GM12892 (cell line): ENCODE data around the gene HOOK2.

Experiments used
- DNase-seq: peaks from one replicate; pipeline ENCODE4 v3.0.0; 2011; ENCODE audit not compliant: insufficient read length
- FAIRE-seq: peaks from 2 replicates; lab custom pipeline; 2011; peaks lifted over from hg19 to GRCh38; lab: Jason Lieb, UNC
- POLR2A ChIP-seq: IDR thresholded peaks from 2 replicates; pipeline ENCODE4 v1.6.1; 2011; ENCODE audit warnings: low read depth, low read length, control low read depth
- POLR2AphosphoS5 ChIP-seq: IDR thresholded peaks from 2 replicates; pipeline ENCODE4 v1.6.1; 2011; ENCODE audit warnings: low read depth, low read length, control low read depth
- TAF1 ChIP-seq: IDR thresholded peaks from 2 replicates; pipeline ENCODE4 v1.6.1; 2011; ENCODE audit warnings: low read depth, mild to moderate bottlenecking, control low read depth, low read length, borderline replicate concordance

Gene HOOK2

DNA sequence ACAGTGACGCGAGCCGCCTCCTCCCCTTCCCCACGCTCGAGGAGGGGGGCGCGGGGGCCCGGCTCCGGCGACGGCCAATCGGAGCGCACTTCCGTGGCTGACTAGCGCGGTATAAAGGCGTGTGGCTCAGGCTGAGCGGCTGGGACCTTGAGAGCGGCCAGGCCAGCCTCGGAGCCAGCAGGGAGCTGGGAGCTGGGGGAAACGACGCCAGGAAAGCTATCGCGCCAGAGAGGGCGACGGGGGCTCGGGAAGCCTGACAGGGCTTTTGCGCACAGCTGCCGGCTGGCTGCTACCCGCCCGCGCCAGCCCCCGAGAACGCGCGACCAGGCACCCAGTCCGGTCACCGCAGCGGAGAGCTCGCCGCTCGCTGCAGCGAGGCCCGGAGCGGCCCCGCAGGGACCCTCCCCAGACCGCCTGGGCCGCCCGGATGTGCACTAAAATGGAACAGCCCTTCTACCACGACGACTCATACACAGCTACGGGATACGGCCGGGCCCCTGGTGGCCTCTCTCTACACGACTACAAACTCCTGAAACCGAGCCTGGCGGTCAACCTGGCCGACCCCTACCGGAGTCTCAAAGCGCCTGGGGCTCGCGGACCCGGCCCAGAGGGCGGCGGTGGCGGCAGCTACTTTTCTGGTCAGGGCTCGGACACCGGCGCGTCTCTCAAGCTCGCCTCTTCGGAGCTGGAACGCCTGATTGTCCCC, 16.1 kb upstream of the HOOK2 start, which contains the start of gene JUNB:
Gene JUNB (plus strand): TSS at position 142 of the 706 bp plus-strand sequence. CDS start 286 bp downstream, at position 428.
- FAIRE-seq (peak; percentile 89), DNase-seq (peak; percentile 82)
- TF ChIP-seq TAF1 (peak; percentile 98), POLR2A (peak; percentile 100), POLR2AphosphoS5 (peak; percentile 100)

GRCh38 chr19:12790628-12791344, 15.4 kb upstream of the HOOK2 start:
- FAIRE-seq (no peak), DNase-seq (no peak)
- TF ChIP-seq POLR2AphosphoS5, result no peak
- no peak for TF ChIP-seq POLR2A
- TF ChIP-seq TAF1, result no peak

- FAIRE-seq, result peak; percentile 90
- 0 out of 2 replicates have a peak, but pooled peaks have one; percentile 65 for TF ChIP-seq POLR2AphosphoS5
- TF ChIP-seq TAF1, result no peak
- TF ChIP-seq POLR2A, result peak; percentile 69; the same call in 1 of the 2 replicates
- DNase-seq, result peak; percentile 92
Measured at GRCh38 chr19:12789904-12790619, 14.7 kb upstream of the HOOK2 start.

DNA sequence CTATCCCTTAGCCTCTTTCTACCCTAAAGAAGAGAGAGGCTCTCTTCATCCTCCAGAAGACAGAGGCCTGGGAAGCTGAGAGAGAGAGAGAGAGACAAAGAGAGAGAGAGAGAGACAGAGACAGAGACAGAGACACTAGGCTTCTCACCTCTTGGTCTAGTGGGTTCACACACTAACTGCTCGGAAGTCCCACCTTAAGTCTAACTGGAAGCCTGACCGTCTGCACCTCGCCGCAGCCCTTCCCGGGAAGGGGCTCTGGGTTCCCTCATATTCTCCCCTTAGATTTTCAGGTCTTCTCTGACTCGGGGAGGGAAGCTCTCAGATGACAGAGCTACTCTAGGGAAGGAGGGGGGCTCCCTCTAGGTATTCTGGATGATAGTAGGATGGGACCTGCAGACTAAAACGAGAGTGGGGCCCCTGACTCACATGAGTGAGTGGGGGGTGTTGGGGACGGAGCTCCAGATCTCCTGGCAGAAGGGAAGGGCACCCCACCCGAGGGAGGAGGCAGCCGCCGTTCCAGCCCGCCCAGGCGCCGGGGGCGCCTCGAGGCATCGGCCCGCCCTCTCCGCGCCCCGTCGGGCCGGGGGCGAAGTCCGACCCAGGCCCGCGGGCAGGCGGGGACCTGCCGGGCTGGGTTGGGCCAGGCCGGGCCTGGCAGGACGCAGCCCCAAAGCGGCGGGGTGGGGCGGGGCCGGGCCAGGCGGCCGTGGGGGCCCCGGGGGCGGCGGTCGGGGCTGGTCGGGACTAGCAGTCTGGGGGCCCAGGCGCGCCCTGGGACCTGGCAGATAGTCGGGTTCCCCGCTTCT, 13.9 kb upstream of the HOOK2 start:
- TF ChIP-seq POLR2A (no peak; the same call in 1 of the 2 replicates), POLR2AphosphoS5 (peak; percentile 53; the same call in 1 of the 2 replicates)
- FAIRE-seq (no peak), DNase-seq (no peak)

- FAIRE-seq (peak; percentile 81), DNase-seq (peak; percentile 67)
- no peak for TF ChIP-seq POLR2A
- TF ChIP-seq POLR2AphosphoS5, result no peak
- TF ChIP-seq TAF1, result 0 out of 2 replicates have a peak, but pooled peaks have one; percentile 13
Measured at GRCh38 chr19:12788682-12789097, 13.3 kb upstream of the HOOK2 start.

DNA sequence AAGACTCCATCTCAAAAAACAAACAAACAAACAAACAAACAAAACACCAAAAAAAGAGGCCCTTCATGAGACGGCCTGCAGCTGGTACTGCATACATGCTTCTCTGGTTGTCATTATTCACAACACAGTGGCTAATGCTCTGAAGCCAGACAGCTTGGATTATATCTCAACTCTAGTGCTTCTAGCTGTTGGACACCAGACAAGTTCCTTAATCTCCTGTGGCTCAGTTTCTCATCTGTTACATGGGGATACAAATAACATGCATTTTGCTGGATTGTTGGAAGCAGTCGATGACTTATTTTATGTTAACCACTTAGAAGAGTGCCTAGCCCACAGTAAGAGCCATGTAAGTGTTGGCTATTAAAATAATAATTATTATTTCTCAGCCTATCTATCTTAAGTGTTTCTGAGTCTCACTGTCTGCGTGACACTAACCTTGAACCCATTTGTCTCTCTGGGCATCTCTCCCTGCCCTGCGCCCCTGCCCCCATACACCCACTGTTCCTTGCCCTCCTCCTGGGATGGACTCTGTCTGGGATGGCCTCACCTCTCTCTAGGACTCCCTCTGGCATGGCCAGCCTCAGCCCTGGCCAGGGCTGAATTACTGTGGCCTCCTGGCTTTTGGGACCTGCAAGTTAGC, 12.8 kb upstream of the HOOK2 start:
- FAIRE-seq, result no peak

GRCh38 chr19:12787458-12787857, 12.1 kb upstream of the HOOK2 start:
- FAIRE-seq, result no peak
- TF ChIP-seq POLR2A (no peak), POLR2AphosphoS5 (no peak), TAF1 (no peak)
- DNase-seq, result no peak

More for the DNA sequence above, 12.8 kb upstream of the HOOK2 start:
- TF ChIP-seq POLR2A (no peak), POLR2AphosphoS5 (no peak), TAF1 (no peak)
- no peak for DNase-seq

DNA sequence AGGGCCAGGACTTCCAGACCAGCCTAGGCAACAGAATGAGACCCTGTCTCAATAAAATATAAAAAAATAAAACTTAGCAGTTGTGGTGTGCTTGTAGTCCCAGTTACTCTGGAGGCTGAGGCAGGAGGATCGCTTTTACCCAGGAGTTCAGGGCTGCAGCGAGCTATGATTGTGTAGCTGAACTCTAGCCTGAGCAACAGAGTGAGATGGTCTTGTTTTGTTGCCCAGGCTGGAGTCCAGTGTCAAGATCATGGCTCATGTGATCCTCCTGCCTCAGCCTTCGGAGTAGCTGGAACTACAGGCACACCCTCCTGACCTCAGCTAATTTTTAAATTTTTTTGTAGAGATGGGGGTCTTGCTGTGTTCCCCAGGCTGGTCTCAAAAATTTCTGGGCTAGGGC, 11.6 kb upstream of the HOOK2 start:
- no peak for FAIRE-seq
- no peak for DNase-seq
- no peak for TF ChIP-seq TAF1
- no peak for TF ChIP-seq POLR2A
- TF ChIP-seq POLR2AphosphoS5, result no peak

- no peak for FAIRE-seq
- TF ChIP-seq TAF1 (no peak), POLR2AphosphoS5 (no peak), POLR2A (no peak)
- no peak for DNase-seq
Measured at GRCh38 chr19:12786141-12786870, 11.0 kb upstream of the HOOK2 start.
